Fibroblast of the aortic adventitia (primary cell): ENCODE results near the gene ODAPH. TPM values are rescaled to one million over a fixed set of nuclear protein-coding genes. Genes with fewer than 3 reads are reported as not detected.
"Not testable (repeated sequence)": the region's sequence is repeated elsewhere in the genome, so short reads cannot be mapped to it uniquely, and the experiment has no call there.

ENCODE experiments used
- DNase-seq: peaks from one replicate; pipeline ENCODE4 v3.0.0-alpha.2; 2010; ENCODE audit warnings: low read depth
- H3K4me3 ChIP-seq: 2 replicates; pipeline ENCODE4 v1.5.1; 2011; ENCODE audit warnings: low read depth, mild to moderate bottlenecking, control low read depth, low read length, moderate library complexity
- CTCF ChIP-seq: IDR thresholded peaks from 2 replicates; pipeline ENCODE4 v1.5.1; 2011; ENCODE audit warnings: mild to moderate bottlenecking, low read length, control low read depth, inconsistent platforms; ENCODE audit not compliant: insufficient read depth
- total RNA-seq: library from RNA; depleted of rRNA; stranded (reverse); fragments of >200 nt; gene quantifications from 2 replicates; pipeline ENCODE4 v1.2.3, GENCODE V29; 2012; ENCODE audit warnings: low replicate concordance

Gene ODAPH
- total RNA-seq, 1 donor, result not detected

GRCh38 chr4:75537308-75537707 is 18.6 kb upstream of the ODAPH start:
- not testable (repeated sequence) for DNase-seq, H3K4me3 ChIP-seq

GRCh38 chr4:75542824-75543223 is 13.0 kb upstream of the ODAPH start:
- no peak for TF ChIP-seq CTCF
- DNase-seq, result peak; percentile 51
- H3K4me3 ChIP-seq, result no peak overlapping the region

GRCh38 chr4:75544220-75544619 is 11.6 kb upstream of the ODAPH start:
- not testable (repeated sequence) for H3K4me3 ChIP-seq, DNase-seq

GRCh38 chr4:75544870-75545269 is 11.0 kb upstream of the ODAPH start:
- no peak overlapping the region for H3K4me3 ChIP-seq
- no peak for TF ChIP-seq CTCF
- DNase-seq, result no peak

- TF ChIP-seq CTCF, result no peak
- DNase-seq, result no peak
- H3K4me3 ChIP-seq, result no peak overlapping the region
Measured at GRCh38 chr4:75545526-75545925, 10.3 kb upstream of the ODAPH start.

GRCh38 chr4:75547647-75548387 is 8.0 kb upstream of the ODAPH start:
- peak; percentile 58 for DNase-seq
- H3K4me3 ChIP-seq, result no peak overlapping the region
- no peak for TF ChIP-seq CTCF

GRCh38 chr4:75549019-75549418 is 6.8 kb upstream of the ODAPH start:
- no peak for TF ChIP-seq CTCF
- no peak overlapping the region for H3K4me3 ChIP-seq
- DNase-seq, result no peak

- no peak for DNase-seq
- H3K4me3 ChIP-seq, result no peak overlapping the region
- no peak for TF ChIP-seq CTCF
Measured at GRCh38 chr4:75552452-75552851, 3.4 kb upstream of the ODAPH start.
